Breast epithelium (tissue), 3 donors: ENCODE measurements around the gene PRXL2A.

Experiments
- CTCF ChIP-seq, 3 donors: fragments of 450-650 bp; IDR thresholded peaks; one replicate each; pipeline ENCODE4 v1.5.1; 2016 to 2017; ENCODE audit warnings: antibody characterized with exemption in 3 of 3, mild to moderate bottlenecking in 3 of 3, moderate library complexity in 3 of 3
- POLR2A ChIP-seq: fragments of 450-650 bp; IDR thresholded peaks from one replicate; pipeline ENCODE4 v1.6.1; 2016; ENCODE audit warnings: antibody characterized with exemption, mild to moderate bottlenecking, moderate library complexity

- TF ChIP-seq CTCF (IDR thresholded peaks at IDR 0.05): no peak
- no peak for TF ChIP-seq POLR2A
Observed at GRCh38 chr10:80474597-80474910, 66.2 kb downstream of the PRXL2A start.
